GM21528 (cell line): ENCODE data around the gene C2CD4C.
"Not testable (repeated sequence)": the region's sequence is repeated elsewhere in the genome, so short reads cannot be mapped to it uniquely, and the experiment has no call there.

Source experiments
- ATAC-seq: cut with Tn5 transposase; IDR thresholded peaks from one replicate; pipeline ENCODE4 v1.9.1; 2021; ENCODE audit warnings: mild to moderate bottlenecking, moderate library complexity; ENCODE audit not compliant: unreplicated experiment, low FRiP score

C2CD4C gene

DNA sequence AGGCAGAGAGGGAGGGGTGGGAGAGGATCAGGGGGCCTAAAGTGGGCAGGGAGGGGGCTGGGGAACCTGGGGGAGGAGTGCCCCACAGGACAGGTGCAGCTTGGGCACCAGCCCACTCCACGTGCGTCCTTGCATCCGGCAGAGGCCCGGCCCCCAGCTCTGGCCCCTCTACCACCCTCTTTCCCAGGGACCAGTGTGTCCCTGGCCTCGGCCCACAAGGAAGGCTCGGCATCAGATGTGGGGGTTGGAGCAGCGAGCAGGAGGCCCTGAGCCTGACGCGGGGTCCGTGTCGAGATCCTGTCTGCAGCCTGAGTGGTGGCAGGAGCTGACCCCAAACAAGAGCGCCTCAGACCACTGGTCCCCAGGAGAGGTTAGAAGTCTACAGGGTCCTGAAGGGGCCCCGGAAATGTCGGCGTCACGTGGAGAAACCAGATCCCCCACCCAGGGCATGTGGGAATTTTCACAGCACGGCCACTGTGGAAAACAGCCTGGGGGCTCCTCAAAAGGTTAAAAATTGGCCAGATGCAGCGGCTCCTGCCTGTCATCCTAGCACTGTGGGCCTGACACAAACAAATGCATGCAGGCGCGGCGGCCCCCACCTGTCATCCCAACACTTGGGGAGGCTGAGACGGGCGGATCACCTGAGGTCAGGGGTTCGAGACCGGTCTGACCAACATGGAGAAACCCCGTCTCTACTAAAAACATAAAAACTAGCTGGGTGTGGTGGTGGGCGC, 30.4 kb upstream of the C2CD4C start:
- ATAC-seq: no peak

DNA sequence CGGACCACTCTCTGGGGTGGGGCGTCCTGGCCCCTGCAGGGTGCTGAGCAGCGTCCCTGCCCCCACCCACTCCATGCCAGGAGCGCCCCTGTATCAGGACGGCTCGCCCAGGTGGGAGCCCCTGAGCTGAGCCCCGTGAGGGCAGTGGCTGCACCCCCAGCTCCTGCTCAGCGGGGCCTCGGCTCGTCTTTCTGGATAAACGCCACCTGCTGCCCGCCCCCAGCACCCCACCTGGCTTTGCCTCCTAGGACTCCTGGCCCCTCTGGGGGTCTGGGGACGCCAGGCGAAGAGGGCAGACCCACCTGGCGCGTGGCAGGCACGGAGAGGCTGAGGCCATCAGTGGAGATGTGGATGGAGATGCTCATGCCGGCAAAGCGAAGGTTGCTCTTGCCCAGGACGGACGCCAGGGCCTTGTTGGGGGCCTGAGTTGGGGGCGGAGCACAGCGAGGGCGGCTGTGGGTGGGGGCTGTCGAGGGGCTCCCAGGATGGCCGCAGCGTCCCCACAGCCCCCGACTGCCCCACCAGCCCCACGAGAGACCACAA, 29.5 kb upstream of the C2CD4C start:
- ATAC-seq: no peak

DNA sequence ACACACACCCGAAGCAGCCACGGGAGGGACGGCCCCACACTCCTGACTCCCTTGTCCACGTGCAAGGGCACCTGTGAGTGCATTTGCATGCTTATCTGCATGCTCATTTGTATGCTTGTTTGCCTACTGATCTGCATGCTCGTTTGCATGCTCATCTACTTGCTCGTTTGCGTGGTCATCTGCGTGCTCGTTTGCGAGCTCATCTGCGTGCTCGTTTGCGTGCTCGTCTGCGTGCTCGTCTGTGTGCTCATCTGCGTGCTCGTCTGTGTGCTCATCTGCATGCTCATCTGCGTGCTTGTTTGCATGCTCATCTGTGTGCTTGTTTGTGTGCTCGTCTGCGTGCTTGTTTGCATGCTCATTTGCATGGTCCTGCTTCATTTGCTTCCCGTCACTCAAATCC, 28.1 kb upstream of the C2CD4C start:
- no peak for ATAC-seq

DNA sequence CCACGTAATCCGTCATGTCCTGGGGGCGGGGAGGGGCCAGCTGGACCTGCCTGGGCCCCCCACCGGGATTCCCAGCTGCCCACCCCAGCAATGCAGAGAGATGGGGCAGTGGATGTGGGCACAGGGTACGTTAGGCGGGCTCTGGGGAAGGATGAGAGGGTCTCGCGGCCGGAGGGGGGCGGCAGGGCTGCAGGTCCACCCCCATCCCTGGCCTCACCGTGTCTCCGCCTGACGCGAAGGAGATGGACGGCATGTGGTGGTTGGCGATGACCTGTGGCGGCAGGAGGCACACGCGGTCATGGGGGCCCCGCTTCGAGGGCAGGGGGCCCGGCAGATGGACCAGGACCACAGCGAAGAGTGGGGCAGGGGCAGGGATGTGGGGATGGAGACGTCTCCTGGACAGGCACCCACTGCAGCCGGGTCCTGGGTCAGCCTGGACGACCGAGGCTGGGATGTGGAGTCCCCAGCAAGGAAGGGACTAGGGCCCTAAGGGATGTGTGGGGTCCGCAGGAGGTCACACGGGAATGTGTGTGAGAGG, 27.5 kb upstream of the C2CD4C start:
- no peak for ATAC-seq

DNA sequence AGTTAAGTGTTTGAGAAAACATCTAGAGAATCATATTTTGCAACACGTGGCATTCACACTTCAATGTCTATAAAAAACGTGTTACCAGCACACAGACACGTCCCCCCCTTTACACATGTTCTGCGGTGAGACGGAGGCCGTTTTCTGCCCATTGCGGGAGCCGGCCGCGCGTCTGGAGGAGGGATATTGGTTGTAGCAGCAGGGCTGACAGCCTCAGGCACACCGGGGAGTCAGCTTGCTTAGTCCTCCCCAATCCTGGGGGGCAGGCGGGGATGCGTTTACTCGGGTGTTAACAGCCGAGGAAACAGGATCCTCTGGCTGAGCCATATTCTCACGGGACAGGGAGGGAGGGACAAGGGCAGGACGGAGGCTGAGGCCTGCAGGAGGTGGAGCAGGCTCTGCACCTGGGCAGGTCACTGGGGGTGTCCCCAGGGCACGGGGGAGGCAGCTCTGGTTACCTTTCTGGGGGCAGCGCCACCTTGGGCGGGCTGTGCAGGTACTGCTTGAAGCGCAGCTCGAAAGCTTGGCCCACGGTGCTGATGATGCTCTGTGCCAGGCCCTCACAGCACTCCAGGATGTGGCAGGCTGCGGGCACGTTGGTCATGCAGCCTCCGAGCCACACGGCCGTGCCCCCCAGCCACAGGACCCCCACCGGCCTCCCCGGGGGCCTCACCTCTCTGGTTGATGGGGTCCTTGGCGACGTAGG, 26.9 kb upstream of the C2CD4C start:
- ATAC-seq: no peak

DNA sequence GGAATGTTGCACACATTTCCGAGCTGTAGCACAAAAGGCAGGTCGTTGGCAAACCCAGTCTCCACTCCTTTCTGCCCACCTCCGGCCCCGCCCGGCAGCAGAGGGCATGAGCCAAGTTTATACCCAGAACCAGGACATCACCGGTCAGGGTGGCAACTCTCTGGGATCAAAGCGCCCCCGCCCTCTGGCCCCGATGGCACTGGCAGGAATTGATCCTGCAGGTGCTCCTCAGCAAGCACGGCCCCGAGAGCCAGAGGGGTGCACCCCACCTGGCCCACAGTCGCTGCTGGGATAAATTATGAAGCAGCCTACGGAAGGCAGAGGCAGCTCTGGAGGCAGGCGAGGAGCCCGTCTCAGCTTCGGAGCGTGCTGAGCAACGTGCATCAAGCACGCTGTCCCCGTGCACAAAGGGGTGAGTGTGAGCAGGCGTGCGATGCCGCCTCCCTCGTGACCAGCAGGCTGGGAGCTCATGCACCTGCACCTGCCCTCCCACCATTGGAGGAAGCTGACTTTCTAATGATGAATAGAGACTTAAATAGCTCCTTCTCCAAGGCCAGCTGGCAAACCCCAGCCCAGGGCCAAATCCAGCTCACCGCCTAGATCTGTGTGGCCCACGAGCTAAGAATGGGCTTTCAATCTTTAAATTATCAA, 26.2 kb upstream of the C2CD4C start:
- ATAC-seq: no peak

DNA sequence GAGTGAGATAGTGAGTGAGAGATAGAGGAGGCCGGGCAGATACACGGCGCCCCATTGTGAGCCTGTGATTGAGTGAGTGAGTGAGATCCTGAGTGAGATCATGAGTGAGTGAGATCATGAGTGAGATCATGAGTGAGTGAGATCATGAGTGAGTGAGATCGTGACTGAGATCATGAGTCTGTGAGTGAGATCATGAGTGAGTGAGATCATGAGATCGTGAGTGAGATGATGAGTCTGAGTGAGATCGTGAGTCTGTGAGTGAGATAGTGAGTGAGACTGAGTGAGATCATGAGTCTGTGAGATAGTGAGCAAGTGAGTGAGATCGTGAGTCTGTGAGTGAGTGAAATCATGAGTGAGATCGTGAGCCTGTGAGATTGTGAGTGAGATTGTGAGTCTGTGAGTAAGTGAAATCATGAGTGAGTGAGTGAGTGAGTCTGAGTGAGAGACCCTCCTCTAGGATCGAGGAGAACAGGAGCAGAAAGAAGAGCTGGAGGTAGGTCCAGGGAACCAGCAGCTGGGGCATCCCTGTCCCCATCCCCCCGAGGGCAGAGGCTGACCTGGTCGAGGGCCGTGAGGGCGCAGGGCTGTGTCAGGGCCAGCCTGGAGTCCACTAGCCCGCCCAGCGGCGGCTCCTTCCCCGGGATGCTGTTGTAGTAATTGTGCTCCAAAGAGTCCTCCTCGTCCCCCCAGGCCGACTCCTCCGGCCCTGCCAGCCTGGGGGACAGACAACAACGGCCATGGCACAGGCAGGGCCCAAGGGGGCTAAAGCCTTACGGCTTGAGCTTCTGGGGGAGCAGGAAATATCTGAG, 25.4 kb upstream of the C2CD4C start:
- no peak for ATAC-seq

DNA sequence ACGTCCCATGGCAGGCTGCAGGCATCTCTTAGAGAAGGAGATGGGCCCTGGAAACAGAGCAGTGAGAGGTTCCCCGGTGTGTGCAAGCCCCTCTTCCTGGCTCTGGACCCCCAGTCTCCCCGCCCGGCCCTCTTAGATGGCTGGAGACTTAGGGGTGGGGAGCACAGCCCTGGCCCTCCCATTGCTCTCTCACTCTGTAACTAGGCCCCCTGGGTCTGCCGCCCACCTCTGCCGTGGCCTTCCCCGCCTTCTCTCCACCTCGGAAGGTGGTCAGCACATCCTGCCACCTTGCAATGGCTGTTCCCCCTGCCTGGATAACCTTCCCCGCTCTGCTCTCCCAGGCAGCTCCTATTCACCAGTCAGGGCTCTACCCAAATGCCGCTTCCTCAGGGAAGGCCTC, 21.8 kb upstream of the C2CD4C start:
- no peak for ATAC-seq

DNA sequence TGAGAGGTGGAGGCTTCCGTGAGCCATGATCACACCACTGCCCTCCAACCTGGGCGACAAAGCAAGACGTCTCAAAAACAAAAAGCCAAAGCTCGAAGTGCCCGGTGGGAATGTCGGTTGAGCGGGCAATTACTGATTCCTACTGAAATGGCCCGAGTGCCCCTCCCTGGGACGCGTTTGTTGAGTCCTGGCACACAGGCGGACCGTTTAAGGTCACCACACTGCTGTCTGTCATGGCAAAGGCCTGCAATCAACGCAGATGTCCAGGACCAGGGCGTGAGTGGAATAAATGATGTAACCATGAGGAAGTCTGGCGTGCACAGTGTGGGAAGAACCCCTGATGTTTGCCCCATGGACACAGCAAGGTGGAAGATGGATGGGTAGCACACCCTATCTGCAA, 19.2 kb upstream of the C2CD4C start:
- no peak for ATAC-seq

DNA sequence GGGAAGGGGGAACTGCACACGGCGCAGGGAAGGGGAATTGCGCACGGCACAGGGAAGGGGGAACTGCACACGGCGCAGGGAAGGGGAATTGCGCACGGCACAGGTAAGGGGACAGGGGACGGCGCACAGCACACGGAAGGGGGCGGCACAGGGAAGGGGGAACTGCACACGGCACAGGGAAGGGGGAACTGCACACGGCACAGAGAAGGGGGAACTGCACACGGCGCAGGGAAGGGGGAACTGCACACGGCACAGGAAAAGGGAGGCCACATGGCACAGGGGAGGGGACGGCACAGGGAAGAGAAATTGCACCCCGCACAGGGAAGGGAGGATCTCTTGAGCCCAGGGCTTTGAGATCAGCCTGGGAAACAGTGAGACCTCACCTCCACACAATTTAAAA, 18.7 kb upstream of the C2CD4C start:
- not testable (repeated sequence) for ATAC-seq

DNA sequence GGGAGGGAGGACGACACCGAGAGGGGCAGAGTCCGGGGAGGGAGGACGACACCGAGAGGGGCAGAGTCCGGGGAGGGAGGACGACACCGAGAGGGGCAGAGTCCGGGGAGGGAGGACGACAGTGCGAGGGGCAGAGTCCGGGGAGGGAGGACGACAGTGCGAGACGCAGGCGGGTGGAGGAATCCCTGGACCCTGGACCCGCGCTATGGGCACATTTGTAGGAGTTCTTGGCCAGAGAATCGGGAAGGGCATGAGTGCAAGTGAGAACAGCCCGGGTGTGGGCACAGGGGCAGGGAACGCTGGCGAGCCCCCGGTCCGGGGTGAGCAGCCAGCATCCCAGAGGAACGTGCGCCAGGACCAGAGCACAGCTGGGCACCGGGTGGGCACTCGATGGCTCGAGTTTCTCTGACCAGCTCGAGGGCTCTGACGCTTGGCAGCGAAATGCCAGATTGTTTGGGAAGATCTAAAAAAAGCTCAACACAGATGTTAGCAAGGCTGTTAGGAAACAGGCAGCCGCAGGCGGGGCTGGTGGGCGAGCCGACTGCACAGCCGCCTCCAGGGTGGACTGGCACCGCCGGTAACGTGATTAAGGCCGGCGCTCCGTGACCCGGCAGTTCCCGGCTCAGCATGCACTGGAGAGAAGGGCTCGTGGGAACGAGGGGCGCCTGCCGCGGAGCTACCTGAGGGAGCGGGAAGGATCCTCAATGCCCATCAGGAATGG, 17.9 kb upstream of the C2CD4C start:
- ATAC-seq: no peak

DNA sequence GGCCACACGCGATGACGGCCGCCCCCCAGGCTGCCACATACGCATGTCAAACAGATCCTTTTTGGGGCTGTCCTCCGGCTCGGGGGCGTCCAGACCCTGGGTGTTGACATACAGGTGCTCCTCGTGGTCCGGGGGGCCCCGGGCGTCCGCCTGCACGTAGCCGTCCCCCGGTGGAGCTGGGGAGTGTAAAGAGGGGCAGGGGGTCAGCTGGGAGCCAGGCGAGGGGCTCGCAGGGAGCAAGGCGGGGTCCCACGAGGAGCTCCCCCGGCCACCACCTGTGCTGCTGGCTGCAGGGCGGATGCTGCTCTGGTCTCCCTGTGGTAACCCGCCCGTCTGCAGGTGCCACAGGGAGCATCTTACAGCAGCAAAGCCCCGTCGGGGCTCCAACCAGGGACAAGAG, 16.1 kb upstream of the C2CD4C start:
- no peak for ATAC-seq

DNA sequence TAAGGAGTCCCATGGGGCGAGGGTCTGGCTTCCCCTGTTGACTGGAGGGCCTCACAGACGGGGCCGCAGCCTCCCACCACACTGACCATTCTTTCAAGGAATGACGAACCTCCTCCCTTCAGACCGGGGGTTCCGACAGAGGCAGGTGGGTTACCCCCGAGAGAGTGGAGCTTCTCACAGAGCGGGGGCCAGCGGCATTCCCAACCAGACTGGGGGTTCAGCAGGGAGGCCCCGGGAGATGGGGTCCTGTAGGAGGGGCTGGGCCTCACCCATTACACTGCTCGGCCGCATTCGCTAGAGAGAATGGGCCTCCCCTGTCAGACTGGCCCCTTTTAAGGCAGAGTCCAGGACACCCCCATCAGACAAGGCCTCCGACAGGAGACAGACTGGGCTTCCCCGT, 15.6 kb upstream of the C2CD4C start:
- ATAC-seq: no peak

DNA sequence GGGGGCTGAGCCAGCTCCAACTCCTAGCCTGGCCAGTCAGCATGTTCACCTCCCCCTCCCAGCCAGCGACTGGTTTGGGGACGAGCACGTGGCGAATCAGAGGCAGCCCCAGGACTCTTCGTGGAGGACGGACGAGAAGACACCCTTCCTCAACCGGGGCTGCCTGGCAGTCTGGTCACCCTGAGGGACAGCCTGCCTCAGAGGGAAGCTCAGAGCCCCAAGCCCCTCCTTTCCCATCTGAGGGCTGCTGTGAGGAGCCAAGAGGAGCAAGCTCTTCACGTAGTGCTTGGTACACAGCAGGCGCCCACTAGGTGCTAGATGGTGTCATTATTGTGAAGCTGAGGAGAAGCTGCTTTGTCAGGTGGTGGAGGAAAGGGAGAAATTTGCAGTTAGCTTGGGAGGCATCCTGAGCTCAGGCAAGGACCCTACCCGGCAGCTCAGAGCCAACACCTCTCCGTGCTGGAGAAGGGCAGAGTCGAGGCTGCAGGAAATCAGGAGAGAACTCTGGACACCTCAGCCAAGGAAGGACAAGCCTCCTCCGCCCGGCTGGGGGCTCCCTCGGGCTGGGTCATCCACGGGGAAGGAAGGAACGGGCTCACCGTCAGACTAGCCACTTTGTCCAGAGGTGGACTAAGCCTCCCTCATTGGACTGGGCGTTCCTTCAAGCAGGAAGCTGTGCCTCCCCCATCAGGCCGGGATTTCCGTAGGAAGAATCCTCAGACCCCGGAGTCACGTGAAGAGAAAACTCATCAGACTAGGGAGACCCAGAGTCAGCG, 14.9 kb upstream of the C2CD4C start:
- ATAC-seq: no peak

DNA sequence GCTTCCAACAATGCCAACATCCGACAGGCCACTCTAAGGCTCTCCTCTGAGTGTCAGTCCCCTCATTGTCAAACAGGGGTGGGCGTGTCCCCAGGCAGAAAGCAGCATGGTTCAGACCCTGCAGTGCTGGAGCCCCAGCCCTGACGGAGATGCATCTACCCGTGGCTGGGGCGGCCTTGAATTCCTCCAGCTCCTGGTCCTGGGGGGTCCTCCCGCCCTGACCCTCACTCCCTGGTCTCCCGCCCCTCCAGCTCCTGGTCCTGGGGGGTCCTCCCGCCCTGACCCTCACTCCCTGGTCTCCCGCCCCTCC, 13.9 kb upstream of the C2CD4C start:
- ATAC-seq: not testable (repeated sequence)

DNA sequence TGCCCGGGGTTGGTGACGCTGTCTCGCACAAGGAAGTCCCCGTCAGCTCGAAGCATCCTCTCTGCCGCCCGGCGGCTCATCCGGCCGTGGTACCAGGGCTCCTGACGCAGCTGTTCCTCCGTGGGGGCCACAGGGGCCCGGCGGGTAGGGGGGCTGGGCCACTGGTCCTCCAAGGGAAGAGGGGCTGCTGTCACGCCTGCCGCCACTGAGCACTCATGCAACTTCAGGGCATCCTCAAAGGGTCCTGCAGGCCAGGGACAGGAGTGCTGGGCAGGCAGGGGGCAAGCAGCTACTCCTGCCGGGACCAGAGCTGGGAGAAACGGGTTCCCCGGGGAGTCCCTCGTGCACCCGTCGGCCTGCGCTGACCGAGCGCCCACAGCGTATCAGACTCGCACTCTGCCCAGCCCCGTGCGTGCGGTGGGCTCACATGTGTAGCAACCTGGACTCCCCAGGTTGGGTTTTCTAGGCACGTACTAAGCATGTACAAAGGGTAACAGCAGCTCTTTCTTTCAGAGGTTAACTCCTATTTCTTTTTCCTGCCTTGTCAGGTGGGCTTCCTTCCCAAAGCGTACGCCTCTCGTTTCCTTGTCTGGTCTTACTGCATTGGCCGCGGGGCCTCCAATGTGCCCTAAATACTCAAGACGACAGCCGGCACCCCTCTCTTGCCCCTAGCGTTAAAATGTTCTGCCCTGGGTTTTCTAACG, 13.4 kb upstream of the C2CD4C start:
- no peak for ATAC-seq

DNA sequence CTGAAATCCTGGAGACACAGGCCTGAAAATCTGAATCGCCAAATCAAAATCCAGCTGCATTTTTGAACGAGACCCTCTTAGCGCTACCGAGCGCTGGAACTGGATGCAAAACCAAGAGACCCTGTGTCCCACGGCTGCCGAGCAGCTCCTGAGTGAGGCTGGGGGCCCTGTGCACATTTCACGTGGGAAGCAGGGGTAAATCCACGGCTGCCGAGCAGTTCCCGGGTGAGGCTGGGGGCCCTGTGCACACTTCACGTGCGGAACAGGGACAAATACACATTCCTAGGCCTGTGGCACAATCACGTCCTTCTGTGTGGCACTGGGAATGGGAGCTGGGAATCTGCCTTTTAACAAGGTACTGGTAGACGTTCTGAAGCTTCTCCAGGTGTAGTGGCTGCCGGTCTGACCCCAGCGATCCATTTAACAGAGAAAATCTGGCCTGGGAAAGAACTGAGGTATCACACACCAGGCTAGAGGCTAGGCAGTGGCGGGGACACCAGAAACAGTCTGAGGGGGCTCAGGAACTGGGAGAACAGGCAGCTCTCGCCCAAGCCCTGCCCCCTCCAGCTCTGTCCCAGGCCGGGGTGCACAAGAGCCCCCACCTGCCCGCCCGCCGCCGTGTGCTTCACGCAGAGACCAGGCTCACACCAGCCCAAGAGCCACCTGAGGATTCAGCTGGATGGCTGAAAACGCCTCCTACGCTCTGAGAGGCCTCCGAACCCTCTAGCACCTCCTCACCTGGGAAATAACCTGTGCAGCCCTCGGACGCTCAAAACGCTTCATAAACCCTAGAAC, 11.0 kb upstream of the C2CD4C start:
- ATAC-seq: no peak
